ENCODE results near the gene MAFG. TPM values are rescaled to one million over a fixed set of nuclear protein-coding genes. Genes with fewer than 3 reads are reported as not detected.

MAFG gene
- total RNA-seq, 2 donors from 2014 or later, result 8.3 to 14.5 TPM

DNA sequence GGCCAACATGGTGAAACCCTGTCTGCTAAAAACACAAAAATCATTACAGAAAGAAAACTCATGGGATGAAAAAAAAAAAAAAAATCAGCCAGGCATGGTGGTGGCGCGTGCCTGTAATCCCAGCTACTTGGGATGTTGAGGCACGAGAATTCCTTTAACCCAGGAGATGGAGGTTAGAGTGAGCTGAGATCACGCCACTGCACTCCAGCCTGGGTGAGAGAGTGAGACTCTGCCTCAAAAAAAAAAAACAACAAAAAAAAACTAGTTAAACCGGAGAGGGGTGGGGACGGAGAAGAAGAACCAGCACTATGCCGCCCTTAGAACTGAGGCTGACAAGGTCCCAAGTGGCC is 40.8 kb upstream of the MAFG start:
- TF ChIP-seq CTCF (IDR thresholded peaks at IDR 0.05), result no peak
- no peak for TF ChIP-seq POLR2A (IDR thresholded peaks at IDR 0.05)
- Histone ChIP-seq H3K27ac (peak overlapping the region in 1 of 4 donors; percentile 47), H3K4me1 (peaks cover 17% of the 10 kb centered on the region), H3K27me3 (no peaks in the 10 kb centered on the region), H3K36me3 (replicated peaks in 1 of 2; ENCODE audit: insufficient read depth in 1 of 2, low read depth in 2 of 2) (no peaks in the 10 kb centered on the region), H3K4me3 (no peak overlapping the region), H3K9me3 (no peaks in the 10 kb centered on the region)
- WGBS, 2 donors, result 58 to 71% methylated on average over 7 of the region's 7 CpGs
- no peak for DNase-seq
- no peak for ATAC-seq
- intact Hi-C loops (cut with DNase I), result no loop called here

GRCh38 chr17:81967533-81968395 is 40.2 kb upstream of the MAFG start:
- Histone ChIP-seq H3K9me3 (no peaks in the 10 kb centered on the region), H3K4me3 (no peak overlapping the region), H3K36me3 (replicated peaks in 1 of 2; ENCODE audit: insufficient read depth in 1 of 2, low read depth in 2 of 2) (no peaks in the 10 kb centered on the region), H3K27me3 (no peaks in the 10 kb centered on the region), H3K4me1 (peaks cover 17% of the 10 kb centered on the region), H3K27ac (peak overlapping the region in 1 of 4 donors; percentile 47)
- intact Hi-C loops (cut with DNase I), result no loop called here
- DNase-seq, result peak; percentile 72 to 87 (median 86)
- peak; percentile 89 for ATAC-seq
- 3 to 13% methylated on average over 16 to 34 of the region's 36 CpGs for WGBS, 2 donors
- TF ChIP-seq CTCF (IDR thresholded peaks at IDR 0.05) (no peak), POLR2A (IDR thresholded peaks at IDR 0.05) (no peak)

DNA sequence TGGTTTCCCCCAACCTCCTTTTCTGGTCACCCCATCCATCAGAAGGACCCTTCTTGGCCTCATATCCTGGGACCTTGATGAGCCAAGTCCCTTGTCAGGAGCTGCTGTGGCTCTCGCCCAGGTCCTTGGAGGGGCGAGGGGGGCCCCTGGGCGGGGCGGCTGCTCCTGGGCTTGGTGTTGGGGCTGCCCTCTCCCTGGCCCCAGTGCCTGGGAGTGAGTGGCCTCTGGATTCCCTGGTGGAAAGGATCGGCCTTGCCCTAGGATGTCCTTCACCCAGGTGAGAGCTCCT is 39.7 kb upstream of the MAFG start:
- DNase-seq, result no peak
- WGBS, 2 donors, result 53 to 70% methylated on average over 3 to 5 of the region's 5 CpGs
- no peaks in the 10 kb centered on the region for H3K27me3 ChIP-seq
- no peak overlapping the region for H3K4me3 ChIP-seq
- H3K36me3 ChIP-seq (replicated peaks in 1 of 2; ENCODE audit: insufficient read depth in 1 of 2, low read depth in 2 of 2), result no peaks in the 10 kb centered on the region
- TF ChIP-seq POLR2A (IDR thresholded peaks at IDR 0.05) (no peak), CTCF (IDR thresholded peaks at IDR 0.05) (no peak)
- intact Hi-C loops (cut with DNase I), result no loop called here
- H3K4me1 ChIP-seq, result peaks cover 17% of the 10 kb centered on the region
- no peak overlapping the region for H3K27ac ChIP-seq
- H3K9me3 ChIP-seq, result no peaks in the 10 kb centered on the region
- ATAC-seq, result no peak

GRCh38 chr17:81966343-81967243 is 39.1 kb upstream of the MAFG start:
- Histone ChIP-seq H3K4me1 (peaks cover 21% of the 10 kb centered on the region), H3K4me3 (no peak overlapping the region), H3K36me3 (replicated peaks in 1 of 2; ENCODE audit: insufficient read depth in 1 of 2, low read depth in 2 of 2) (no peaks in the 10 kb centered on the region), H3K27me3 (peaks cover 0 to 5% of the 10 kb centered on the region in 2 donors), H3K9me3 (no peaks in the 10 kb centered on the region), H3K27ac (no peak overlapping the region)
- 66 to 77% methylated on average over 15 to 33 of the region's 41 CpGs for WGBS, 2 donors
- peak in 3 of 4 donors; percentile 28 to 61 (median 59) for DNase-seq
- no peak for ATAC-seq
- TF ChIP-seq CTCF (IDR thresholded peaks at IDR 0.05) (no peak), POLR2A (IDR thresholded peaks at IDR 0.05) (no peak)
- intact Hi-C loops (cut with DNase I), result no loop called here

All from body of pancreas (tissue), 4 donors.